Left lung (tissue), 10 donors: ENCODE data around the gene CSTPP1. TPM values are rescaled to one million over a fixed set of nuclear protein-coding genes. Genes with fewer than 3 reads are reported as not detected.
A peak's percentile ranks its signal among the peaks of the same experiment; 100 is the strongest.

ENCODE experiments used
- ATAC-seq: fragments of 200-7000 bp; cut with Tn5 transposase; one replicate; pipeline ENCODE4 v1.9.1; 2020; ENCODE audit warnings: moderate library complexity
- DNase-seq, 4 donors: peaks; one replicate each; pipeline ENCODE4 v3.0.0-alpha.2; 2013 to 2020
- H3K27ac ChIP-seq, 2 donors: fragments of 200-600 bp; sonication (generic) in 1 of 2; one replicate each; pipeline versions ENCODE4 v1.5.0 to v1.8.0; 2020 to 2021
- H3K27me3 ChIP-seq, 2 donors: fragments of 200-600 bp; sonication (generic) in 1 of 2; one replicate each; pipeline versions ENCODE4 v1.5.0 to v1.8.0; 2020 to 2021
- H3K36me3 ChIP-seq, 2 donors: fragments of 200-600 bp; sonication (generic) in 1 of 2; one replicate each; pipeline versions ENCODE4 v1.5.0 to v1.8.0; 2020 to 2021
- H3K4me1 ChIP-seq, 2 donors: fragments of 200-600 bp; one replicate each; pipeline ENCODE4 v1.8.0; 2021
- H3K4me3 ChIP-seq, 2 donors: fragments of 200-600 bp; sonication (generic) in 1 of 2; one replicate each; pipeline versions ENCODE4 v1.5.0 to v1.8.0; 2020 to 2021; ENCODE audit warnings: mild to moderate bottlenecking in 1 of 2
- H3K9me3 ChIP-seq, 2 donors: fragments of 200-600 bp; sonication (generic) in 1 of 2; one replicate each; pipeline versions ENCODE4 v1.5.0 to v1.8.0; 2020 to 2021
- CTCF ChIP-seq, 2 donors: fragments of 200-600 bp; sonication (generic) in 1 of 2; IDR thresholded peaks; one replicate each; pipeline versions ENCODE4 v1.5.0 to v1.8.0; 2021; ENCODE audit warnings: antibody characterized with exemption in 2 of 2
- intact Hi-C, 2 donors: fragments of 100-400 bp; cut with DNase I; formaldehyde crosslinking; loops; one replicate each; pipeline versions ENCODE4 v1.11.2 to v1.14.2; 2022
- polyA plus RNA-seq, 6 donors: library from polyadenylated mRNA; unstranded; fragments of 120-200 nt; gene quantifications; one replicate each; pipeline ENCODE4 v1.2.1, GENCODE V29; 2013; ENCODE audit not compliant: insufficient read length in 6 of 6
- total RNA-seq, 2 donors: library from RNA; stranded (reverse); fragmentation: NEBNext Ultra II Directional; extraction: Animal tissue kit (Norgen Biotek cat#: 25700); gene quantifications; one replicate each; pipeline ENCODE4 v1.2.1, GENCODE V29; 2021
- donor health status: DM: no; HTN: yes; CAD: no.
- donor health status: DM: no; HTN: no; CAD: no.

Gene CSTPP1
- total and polyA plus RNA-seq, 8 donors: 28.7 to 56.0 (median 51.4) TPM

GRCh38 chr11:47099918-47100315, 163.4 kb downstream of the CSTPP1 start:
- H3K27ac ChIP-seq: no peak overlapping the region
- no peaks in the 10 kb centered on the region for H3K4me1 ChIP-seq
- no peak for DNase-seq
- H3K27me3 ChIP-seq: no peaks in the 10 kb centered on the region
- intact Hi-C loops: no loop called here
- no peak overlapping the region for H3K4me3 ChIP-seq
- no peak for ATAC-seq
- TF ChIP-seq CTCF (IDR thresholded peaks at IDR 0.05): no peak
- H3K36me3 ChIP-seq: no peaks in the 10 kb centered on the region
- H3K9me3 ChIP-seq: no peaks in the 10 kb centered on the region

DNA sequence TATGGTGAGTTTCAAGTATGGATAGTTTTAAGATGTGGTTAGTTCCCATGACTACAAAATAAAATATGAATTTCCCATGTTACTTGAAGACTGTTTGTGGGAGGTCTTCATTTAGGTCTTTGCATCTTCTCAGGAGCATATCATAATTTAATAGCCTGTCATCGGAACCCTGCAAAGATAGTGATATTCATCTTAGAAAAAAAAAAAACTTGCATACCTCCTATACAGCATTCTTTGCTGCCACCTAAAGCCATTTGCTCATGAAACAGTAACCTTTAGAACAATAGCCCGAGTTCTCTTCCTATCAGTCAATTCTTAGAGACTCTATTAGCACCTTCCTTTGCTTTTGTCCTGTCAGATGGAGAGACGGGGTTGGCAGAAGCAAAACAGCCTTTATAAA, 164.8 kb downstream of the CSTPP1 start:
- Histone ChIP-seq H3K27ac (no peak overlapping the region), H3K36me3 (no peaks in the 10 kb centered on the region), H3K4me1 (no peaks in the 10 kb centered on the region), H3K4me3 (no peak overlapping the region), H3K9me3 (no peaks in the 10 kb centered on the region), H3K27me3 (no peaks in the 10 kb centered on the region)
- DNase-seq: no peak
- intact Hi-C loops: no loop called here
- ATAC-seq: no peak
- no peak for TF ChIP-seq CTCF (IDR thresholded peaks at IDR 0.05)

- Histone ChIP-seq H3K27ac (no peak overlapping the region), H3K9me3 (no peaks in the 10 kb centered on the region), H3K27me3 (no peaks in the 10 kb centered on the region), H3K4me1 (no peaks in the 10 kb centered on the region), H3K36me3 (no peaks in the 10 kb centered on the region), H3K4me3 (no peak overlapping the region)
- TF ChIP-seq CTCF (IDR thresholded peaks at IDR 0.05): no peak
- intact Hi-C loops: no loop called here
- DNase-seq: peak in 1 of 4 donors; percentile 51
- no peak for ATAC-seq
Observed at GRCh38 chr11:47104261-47104950, 167.8 kb downstream of the CSTPP1 start.

- H3K27ac ChIP-seq: no peak overlapping the region
- H3K9me3 ChIP-seq: no peaks in the 10 kb centered on the region
- no peaks in the 10 kb centered on the region for H3K27me3 ChIP-seq
- intact Hi-C loops: no loop called here
- no peak for DNase-seq
- H3K36me3 ChIP-seq: no peaks in the 10 kb centered on the region
- H3K4me3 ChIP-seq: no peak overlapping the region
- H3K4me1 ChIP-seq: no peaks in the 10 kb centered on the region
- no peak for ATAC-seq
- TF ChIP-seq CTCF (IDR thresholded peaks at IDR 0.05): no peak
Observed at GRCh38 chr11:47105541-47105940, 169.0 kb downstream of the CSTPP1 start.

DNA sequence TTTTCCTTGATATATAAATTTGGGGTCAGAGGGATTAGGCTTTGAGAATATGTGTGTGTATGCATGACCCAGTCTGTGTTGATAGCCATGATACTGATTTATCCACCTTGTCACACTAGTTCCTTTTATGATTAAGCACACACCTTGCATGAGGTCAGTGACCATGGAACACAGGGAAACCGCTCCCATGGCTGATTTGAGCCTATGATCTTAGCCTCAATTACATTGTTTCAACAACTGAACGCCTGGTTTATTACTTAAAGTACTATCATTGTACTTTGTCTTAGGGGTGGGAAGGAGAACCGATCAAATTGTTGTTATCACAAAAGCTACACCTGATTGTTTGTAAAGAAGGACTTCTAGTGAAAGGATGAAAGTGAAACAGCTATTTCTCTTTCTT, 169.4 kb downstream of the CSTPP1 start:
- ATAC-seq (no peak), DNase-seq (no peak)
- Histone ChIP-seq H3K4me3 (no peak overlapping the region), H3K27me3 (no peaks in the 10 kb centered on the region), H3K9me3 (no peaks in the 10 kb centered on the region), H3K36me3 (no peaks in the 10 kb centered on the region), H3K27ac (no peak overlapping the region), H3K4me1 (no peaks in the 10 kb centered on the region)
- TF ChIP-seq CTCF (IDR thresholded peaks at IDR 0.05): no peak
- intact Hi-C loops: no loop called here
